Measurements from ENCODE around the gene PLD4. TPM values are rescaled to one million over a fixed set of nuclear protein-coding genes. Genes with fewer than 3 reads are reported as not detected.
A peak's percentile ranks its signal among the peaks of the same experiment; 100 is the strongest.
"Not testable (repeated sequence)": the region's sequence is repeated elsewhere in the genome, so short reads cannot be mapped to it uniquely, and the experiment has no call there.

The PLD4 gene
- total RNA-seq, 1 donor from 2014 or later, result not detected

DNA sequence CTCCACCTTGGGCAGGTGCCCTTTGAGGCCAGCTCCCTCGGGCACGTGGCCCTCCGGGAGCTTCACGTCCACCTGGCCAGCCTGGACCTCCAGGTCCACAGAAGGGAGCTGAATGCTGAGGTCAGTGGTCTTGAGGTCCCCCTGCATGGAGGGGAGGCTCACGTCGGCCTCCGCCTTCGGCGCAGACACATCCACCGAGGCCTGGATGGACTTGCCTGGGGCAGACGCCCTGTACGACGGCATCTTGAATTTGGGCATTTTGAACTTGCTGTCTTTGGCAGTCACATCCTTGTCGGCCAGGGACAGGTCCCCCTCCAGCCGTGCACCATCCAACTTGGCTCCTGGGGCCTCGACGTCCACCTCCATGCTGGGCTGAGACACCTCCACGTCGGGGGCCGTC is 20.6 kb downstream of the PLD4 start:
- not testable (repeated sequence) for H3K36me3 Mint-ChIP-seq (ENCODE audit: unreplicated experiment); H3K27ac Mint-ChIP-seq (ENCODE audit: unreplicated experiment); H3K4me1 Mint-ChIP-seq (ENCODE audit: low read depth, unreplicated experiment); H3K4me3 Mint-ChIP-seq (ENCODE audit: unreplicated experiment); DNase-seq; H3K9me3 Mint-ChIP-seq (ENCODE audit: unreplicated experiment); H3K27me3 Mint-ChIP-seq (ENCODE audit: unreplicated experiment)

DNA sequence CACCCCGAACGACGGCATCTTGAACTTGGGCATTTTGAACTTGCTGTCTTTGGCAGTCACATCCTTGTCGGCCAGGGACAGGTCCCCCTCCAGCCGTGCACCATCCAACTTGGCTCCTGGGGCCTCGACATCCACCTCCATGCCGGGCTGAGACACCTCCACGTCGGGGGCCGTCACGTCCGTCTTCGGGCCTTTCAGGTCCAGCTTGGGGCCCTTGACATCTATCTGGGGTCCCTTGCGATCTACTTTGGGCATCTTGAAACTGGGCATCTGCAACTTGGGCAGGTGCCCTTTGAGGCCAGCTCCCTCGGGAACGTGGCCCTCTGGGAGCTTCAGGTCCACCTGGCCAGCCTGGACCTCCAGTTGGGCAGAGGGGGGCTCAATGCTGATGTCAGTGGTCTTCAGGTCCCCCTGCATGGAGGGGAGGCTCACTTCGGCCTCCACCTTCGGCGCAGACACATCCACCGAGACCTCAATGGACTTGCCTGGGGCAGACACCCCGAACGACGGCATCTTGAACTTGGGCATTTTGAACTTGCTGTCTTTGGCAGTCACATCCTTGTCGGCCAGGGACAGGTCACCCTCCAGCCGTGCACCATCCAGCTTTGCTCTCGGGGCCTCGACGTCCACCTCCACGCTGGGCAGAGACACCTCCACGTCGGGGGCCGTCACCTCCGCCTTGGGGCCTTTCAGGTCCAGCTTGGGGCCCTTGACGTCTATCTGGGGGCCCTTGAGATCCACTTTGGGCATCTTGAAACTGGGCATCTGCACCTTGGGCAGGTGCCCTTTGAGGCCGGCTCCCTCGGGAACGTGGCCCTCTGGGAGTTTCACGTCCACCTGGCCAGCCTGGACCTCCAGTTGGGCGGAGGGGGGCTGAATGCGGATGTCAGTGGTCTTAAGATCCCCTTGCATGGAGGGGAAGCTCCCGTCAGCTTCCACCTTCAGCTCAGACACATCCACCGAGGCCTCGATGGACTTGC is 21.6 kb downstream of the PLD4 start:
- H3K27me3 Mint-ChIP-seq (ENCODE audit: unreplicated experiment); H3K27ac Mint-ChIP-seq (ENCODE audit: unreplicated experiment); H3K4me1 Mint-ChIP-seq (ENCODE audit: low read depth, unreplicated experiment); H3K9me3 Mint-ChIP-seq (ENCODE audit: unreplicated experiment); H3K36me3 Mint-ChIP-seq (ENCODE audit: unreplicated experiment); H3K4me3 Mint-ChIP-seq (ENCODE audit: unreplicated experiment): not testable (repeated sequence)
- DNase-seq, result peak; percentile 2

DNA sequence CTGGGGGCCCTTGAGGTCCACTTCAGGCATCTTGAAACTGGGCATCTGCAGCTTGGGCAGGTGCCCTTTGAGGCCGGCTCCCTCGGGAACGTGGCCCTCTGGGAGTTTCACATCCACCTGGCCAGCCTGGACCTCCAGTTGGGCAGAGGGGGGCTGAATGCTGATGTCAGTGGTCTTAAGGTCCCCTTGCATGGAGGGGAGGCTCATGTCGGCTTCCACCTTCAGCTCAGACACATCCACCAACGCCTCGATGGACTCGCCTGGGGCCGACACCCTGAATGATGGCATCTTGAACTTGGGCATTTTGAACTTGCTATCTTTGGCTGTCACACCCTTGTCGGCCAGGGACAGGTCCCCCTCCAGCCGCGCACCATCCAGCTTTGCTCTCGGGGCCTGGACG is 22.5 kb downstream of the PLD4 start:
- not testable (repeated sequence) for H3K4me1 Mint-ChIP-seq (ENCODE audit: low read depth, unreplicated experiment); H3K9me3 Mint-ChIP-seq (ENCODE audit: unreplicated experiment); H3K27ac Mint-ChIP-seq (ENCODE audit: unreplicated experiment); H3K27me3 Mint-ChIP-seq (ENCODE audit: unreplicated experiment); H3K36me3 Mint-ChIP-seq (ENCODE audit: unreplicated experiment); H3K4me3 Mint-ChIP-seq (ENCODE audit: unreplicated experiment)
- peak; percentile 1 for DNase-seq

DNA sequence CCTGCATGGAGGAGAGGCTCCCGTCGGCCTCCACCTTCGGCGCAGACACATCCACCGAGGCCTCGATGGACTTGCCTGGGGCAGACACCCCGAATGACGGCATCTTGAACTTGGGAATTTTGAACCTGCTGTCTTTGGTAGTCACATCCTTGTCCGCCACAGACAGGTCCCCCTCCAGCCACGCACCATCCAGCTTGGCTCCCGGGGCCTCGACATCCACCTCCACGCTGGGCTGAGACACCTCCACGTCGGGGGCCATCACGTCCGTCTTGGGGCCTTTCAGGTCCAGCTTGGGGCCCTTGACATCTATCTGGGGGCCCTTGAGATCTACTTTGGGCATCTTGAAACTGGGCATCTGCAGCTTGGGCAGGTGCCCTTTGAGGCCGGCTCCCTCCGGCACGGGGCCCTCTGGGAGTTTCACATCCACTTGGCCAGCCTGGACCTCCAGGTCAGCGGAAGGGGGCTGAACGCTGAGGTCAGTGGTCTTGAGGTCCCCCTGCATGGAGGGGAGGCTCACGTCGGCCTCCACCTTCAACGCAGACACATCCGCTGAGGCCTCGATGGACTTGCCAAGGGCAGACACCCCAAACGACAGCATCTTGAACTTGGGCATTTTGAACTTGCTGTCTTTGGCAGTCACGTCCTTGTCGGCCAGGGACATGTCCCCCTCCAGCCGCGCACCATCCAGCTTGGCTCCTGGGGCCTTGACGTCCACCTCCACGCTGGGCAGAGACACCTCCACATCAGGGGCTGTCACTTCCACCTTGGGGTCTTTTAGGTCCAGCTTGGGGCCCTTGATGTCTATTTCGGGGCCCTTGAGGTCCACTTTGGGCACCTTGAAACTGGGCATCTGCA is 23.4 kb downstream of the PLD4 start:
- H3K4me1 Mint-ChIP-seq (ENCODE audit: low read depth, unreplicated experiment); H3K36me3 Mint-ChIP-seq (ENCODE audit: unreplicated experiment): not testable (repeated sequence)

DNA sequence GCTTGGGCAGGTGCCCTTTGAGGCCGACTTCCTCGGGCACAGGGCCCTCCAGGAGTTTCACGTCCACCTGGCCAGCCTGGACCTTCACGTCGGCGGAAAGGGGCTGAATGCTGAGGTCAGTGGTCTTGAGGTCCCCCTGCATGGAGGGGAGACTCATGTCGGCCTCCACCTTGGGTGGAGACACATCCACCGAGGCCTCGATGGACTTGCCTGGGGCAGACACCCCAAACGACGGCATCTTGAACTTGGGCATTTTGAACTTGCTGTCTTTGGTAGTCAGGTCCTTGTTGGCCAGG is 24.0 kb downstream of the PLD4 start:
- no peaks in the 10 kb centered on the region for H3K4me1 Mint-ChIP-seq (ENCODE audit: low read depth, unreplicated experiment)
- H3K27ac Mint-ChIP-seq (ENCODE audit: unreplicated experiment), result no peak overlapping the region
- TF ChIP-seq, protein P1, sequence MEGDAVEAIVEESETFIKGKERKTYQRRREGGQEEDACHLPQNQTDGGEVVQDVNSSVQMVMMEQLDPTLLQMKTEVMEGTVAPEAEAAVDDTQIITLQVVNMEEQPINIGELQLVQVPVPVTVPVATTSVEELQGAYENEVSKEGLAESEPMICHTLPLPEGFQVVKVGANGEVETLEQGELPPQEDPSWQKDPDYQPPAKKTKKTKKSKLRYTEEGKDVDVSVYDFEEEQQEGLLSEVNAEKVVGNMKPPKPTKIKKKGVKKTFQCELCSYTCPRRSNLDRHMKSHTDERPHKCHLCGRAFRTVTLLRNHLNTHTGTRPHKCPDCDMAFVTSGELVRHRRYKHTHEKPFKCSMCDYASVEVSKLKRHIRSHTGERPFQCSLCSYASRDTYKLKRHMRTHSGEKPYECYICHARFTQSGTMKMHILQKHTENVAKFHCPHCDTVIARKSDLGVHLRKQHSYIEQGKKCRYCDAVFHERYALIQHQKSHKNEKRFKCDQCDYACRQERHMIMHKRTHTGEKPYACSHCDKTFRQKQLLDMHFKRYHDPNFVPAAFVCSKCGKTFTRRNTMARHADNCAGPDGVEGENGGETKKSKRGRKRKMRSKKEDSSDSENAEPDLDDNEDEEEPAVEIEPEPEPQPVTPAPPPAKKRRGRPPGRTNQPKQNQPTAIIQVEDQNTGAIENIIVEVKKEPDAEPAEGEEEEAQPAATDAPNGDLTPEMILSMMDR (IDR thresholded peaks at IDR 0.05; ENCODE audit: partially characterized antibody, unreplicated experiment), result no peak
- no peak overlapping the region for H3K4me3 Mint-ChIP-seq (ENCODE audit: unreplicated experiment)
- H3K36me3 Mint-ChIP-seq (ENCODE audit: unreplicated experiment), result peaks cover 6% of the 10 kb centered on the region
- H3K9me3 Mint-ChIP-seq (ENCODE audit: unreplicated experiment), result no peaks in the 10 kb centered on the region
- peaks cover 3% of the 10 kb centered on the region for H3K27me3 Mint-ChIP-seq (ENCODE audit: unreplicated experiment)
- peak; percentile 0 for DNase-seq

More for the DNA sequence above, 23.4 kb downstream of the PLD4 start:
- H3K27me3 Mint-ChIP-seq (ENCODE audit: unreplicated experiment); H3K4me3 Mint-ChIP-seq (ENCODE audit: unreplicated experiment); H3K27ac Mint-ChIP-seq (ENCODE audit: unreplicated experiment); H3K9me3 Mint-ChIP-seq (ENCODE audit: unreplicated experiment): not testable (repeated sequence)
- DNase-seq, result peak; percentile 2

DNA sequence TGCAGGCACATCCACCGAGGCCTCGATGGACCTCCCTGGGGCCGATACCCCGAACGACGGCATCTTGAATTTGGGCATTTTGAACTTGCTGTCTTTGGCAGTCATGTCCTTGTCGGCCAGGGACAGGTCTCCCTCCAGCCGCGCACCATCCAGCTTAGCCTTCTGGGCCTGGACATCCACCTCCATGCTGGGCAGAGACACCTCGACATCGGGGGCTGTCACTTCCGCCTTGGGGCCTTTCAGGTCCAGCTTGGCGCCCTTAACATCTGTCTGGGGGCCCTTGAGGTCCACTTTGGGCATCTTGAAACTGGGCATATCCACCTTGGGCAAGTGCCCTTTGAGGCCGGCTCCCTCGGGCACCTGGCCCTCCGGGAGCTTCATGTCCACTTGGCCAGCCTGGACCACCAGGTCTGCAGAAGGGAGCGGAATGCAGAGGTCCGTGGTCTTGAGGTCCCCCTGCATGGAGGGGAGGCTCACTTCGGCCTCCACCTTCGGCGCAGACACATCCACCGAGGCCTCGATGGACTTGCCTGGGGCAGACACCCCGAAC is 24.8 kb downstream of the PLD4 start:
- peak; percentile 3 for DNase-seq
- H3K4me1 Mint-ChIP-seq (ENCODE audit: low read depth, unreplicated experiment); H3K27ac Mint-ChIP-seq (ENCODE audit: unreplicated experiment); H3K27me3 Mint-ChIP-seq (ENCODE audit: unreplicated experiment); H3K9me3 Mint-ChIP-seq (ENCODE audit: unreplicated experiment); H3K36me3 Mint-ChIP-seq (ENCODE audit: unreplicated experiment); H3K4me3 Mint-ChIP-seq (ENCODE audit: unreplicated experiment): not testable (repeated sequence)

DNA sequence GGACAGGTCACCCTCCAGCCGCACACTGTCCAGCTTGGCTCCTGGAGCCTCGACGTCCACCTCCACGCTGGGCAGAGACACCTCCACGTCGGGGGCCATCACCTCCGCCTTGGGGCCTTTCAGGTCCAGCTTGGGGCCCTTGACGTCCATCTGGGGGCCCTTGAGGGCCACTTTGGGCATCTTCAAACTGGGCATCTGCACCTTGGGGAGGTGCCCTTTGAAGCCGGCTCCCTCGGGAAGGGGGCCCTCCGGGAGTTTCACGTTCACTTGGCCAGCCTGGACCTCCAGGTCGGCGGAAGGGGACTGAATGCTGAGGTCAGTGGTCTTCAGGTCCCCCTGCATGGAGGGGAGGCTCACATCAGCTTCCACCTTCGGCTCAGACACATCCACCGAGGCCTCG is 25.3 kb downstream of the PLD4 start:
- no peak overlapping the region for H3K27ac Mint-ChIP-seq (ENCODE audit: unreplicated experiment)
- H3K9me3 Mint-ChIP-seq (ENCODE audit: unreplicated experiment), result no peaks in the 10 kb centered on the region
- H3K36me3 Mint-ChIP-seq (ENCODE audit: unreplicated experiment), result peaks cover 8% of the 10 kb centered on the region
- peak; percentile 7 for DNase-seq
- no peak overlapping the region for H3K4me3 Mint-ChIP-seq (ENCODE audit: unreplicated experiment)
- no peaks in the 10 kb centered on the region for H3K4me1 Mint-ChIP-seq (ENCODE audit: low read depth, unreplicated experiment)
- TF ChIP-seq, protein P1 (IDR thresholded peaks at IDR 0.05; ENCODE audit: partially characterized antibody, unreplicated experiment), result no peak
- H3K27me3 Mint-ChIP-seq (ENCODE audit: unreplicated experiment), result peaks cover 5% of the 10 kb centered on the region

DNA sequence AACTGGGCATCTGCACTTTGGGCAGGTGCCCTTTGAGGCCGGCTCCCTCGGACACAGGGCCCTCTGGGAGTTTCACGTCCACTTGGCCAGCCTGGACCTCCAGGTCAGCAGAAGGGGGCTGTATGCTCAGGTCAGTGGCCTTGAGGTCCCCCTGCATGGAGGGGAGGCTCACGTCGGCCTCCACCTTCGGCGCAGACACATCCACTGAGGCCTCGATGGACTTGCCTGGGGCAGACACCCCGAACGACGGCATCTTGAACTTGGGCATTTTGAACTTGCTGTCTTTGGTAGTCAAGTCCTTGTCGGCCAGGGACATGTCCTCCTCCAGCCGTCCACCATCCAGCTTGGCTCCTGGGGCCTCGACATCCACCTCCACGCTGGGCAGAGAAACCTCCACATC is 26.0 kb downstream of the PLD4 start:
- DNase-seq, result peak; percentile 3
- H3K9me3 Mint-ChIP-seq (ENCODE audit: unreplicated experiment); H3K27ac Mint-ChIP-seq (ENCODE audit: unreplicated experiment): not testable (repeated sequence)

DNA sequence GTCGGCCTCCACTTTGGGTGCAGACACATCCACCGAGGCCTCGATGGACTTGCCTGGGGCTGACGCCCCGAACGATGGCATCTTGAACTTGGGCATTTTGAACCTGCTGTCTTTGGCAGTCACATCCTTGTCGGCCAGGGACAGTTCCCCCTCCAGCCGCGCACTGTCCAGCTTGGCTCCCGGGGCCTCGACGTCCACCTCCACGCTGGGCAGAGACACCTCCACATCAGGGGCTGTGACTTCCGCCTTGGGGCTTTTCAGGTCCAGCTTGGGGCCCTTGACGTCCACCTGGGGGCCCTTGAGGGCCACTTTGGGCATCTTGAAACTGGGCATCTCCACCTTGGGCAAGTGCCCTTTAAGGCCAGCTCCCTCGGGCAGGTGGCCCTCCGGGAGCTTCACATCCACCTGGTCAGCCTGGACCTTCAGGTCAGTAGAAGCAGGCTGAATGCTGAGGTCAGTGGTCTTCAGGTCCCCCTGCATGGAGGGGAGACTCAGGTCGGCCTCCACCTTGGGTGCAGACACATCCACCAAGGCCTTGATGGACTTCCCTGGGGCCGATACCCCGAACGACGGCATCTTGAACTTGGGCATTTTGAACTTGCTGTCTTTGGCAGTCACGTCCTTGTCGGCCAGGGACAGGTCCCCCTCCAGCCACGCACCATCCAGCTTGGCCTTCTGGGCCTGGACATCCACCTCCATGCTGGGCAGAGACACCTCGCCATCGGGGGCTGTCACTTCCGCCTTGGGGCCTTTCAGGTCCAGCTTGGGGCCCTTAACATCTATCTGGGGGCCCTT is 27.4 kb downstream of the PLD4 start:
- not testable (repeated sequence) for H3K4me1 Mint-ChIP-seq (ENCODE audit: low read depth, unreplicated experiment); H3K36me3 Mint-ChIP-seq (ENCODE audit: unreplicated experiment); H3K27ac Mint-ChIP-seq (ENCODE audit: unreplicated experiment); H3K27me3 Mint-ChIP-seq (ENCODE audit: unreplicated experiment); H3K4me3 Mint-ChIP-seq (ENCODE audit: unreplicated experiment); H3K9me3 Mint-ChIP-seq (ENCODE audit: unreplicated experiment)
- peak; percentile 4 for DNase-seq

More for the DNA sequence above, 26.0 kb downstream of the PLD4 start:
- H3K4me3 Mint-ChIP-seq (ENCODE audit: unreplicated experiment); H3K4me1 Mint-ChIP-seq (ENCODE audit: low read depth, unreplicated experiment); H3K36me3 Mint-ChIP-seq (ENCODE audit: unreplicated experiment); H3K27me3 Mint-ChIP-seq (ENCODE audit: unreplicated experiment): not testable (repeated sequence)

Measured in glutamatergic neuron (in vitro differentiated cells).